Adrenal gland (tissue), 12 donors: ENCODE results near the gene MAP2K1. TPM values are rescaled to one million over a fixed set of nuclear protein-coding genes. Genes with fewer than 3 reads are reported as not detected.
"Not testable (repeated sequence)": the region's sequence is repeated elsewhere in the genome, so short reads cannot be mapped to it uniquely, and the experiment has no call there.

Experiments
- DNase-seq, 7 donors: peaks; one replicate each; pipeline ENCODE4 v3.0.0-alpha.2; 2019 to 2020
- H3K27ac ChIP-seq, 5 donors: fragments of 200-600 bp; sonication (generic) in 4 of 5; 1 replicate in 3 of 5; 2 replicates in 2 of 5; pipeline versions ENCODE4 v1.5.1 to v1.8.0; 2016 to 2020; ENCODE audit warnings: mild to moderate bottlenecking in 1 of 5
- H3K27me3 ChIP-seq: fragments of 200-600 bp; 2 replicates; pipeline ENCODE4 v1.8.0; 2021
- H3K36me3 ChIP-seq, 2 donors: fragments of 200-600 bp; replicated peaks in 1 of 2; 1 replicate in 1 of 2; 2 replicates in 1 of 2; pipeline versions ENCODE4 v1.5.1 to v1.8.0; 2018 to 2022
- H3K4me1 ChIP-seq, 2 donors: fragments of 200-600 bp; replicated peaks in 1 of 2; 1 replicate in 1 of 2; 2 replicates in 1 of 2; pipeline versions ENCODE4 v1.5.1 to v1.8.0; 2018 to 2021
- H3K4me3 ChIP-seq, 4 donors: fragments of 200-600 bp; sonication (generic) in 3 of 4; one replicate each; pipeline ENCODE4 v1.5.1; 2016 to 2018
- H3K9me3 ChIP-seq, 3 donors: fragments of 200-600 bp; sonication (generic) in 1 of 3; replicated peaks in 1 of 3; 1 replicate in 2 of 3; 2 replicates in 1 of 3; pipeline versions ENCODE4 v1.5.1 to v1.8.0; 2016 to 2021
- POLR2A ChIP-seq, 2 donors: fragments of 450-650 bp; IDR thresholded peaks; one replicate each; pipeline ENCODE4 v1.6.1; 2017; ENCODE audit warnings: antibody characterized with exemption in 2 of 2, mild to moderate bottlenecking in 2 of 2, moderate library complexity in 1 of 2
- WGBS, 4 donors: extraction: QIAGEN DNeasy Blood & Tissue Kit in 2 of 4; methylation state at CpG; one replicate each; pipeline versions ENCODE4 v1.1.5 to v1.1.7; 2013 to 2017; 5-methylcytosine and 5-hydroxymethylcytosine counted together
- intact Hi-C, 2 donors: fragments of 100-400 bp; cut with DNase I; formaldehyde crosslinking; loops; one replicate each; pipeline versions ENCODE4 v1.14.1 to v1.15.0; 2022 to 2023
- polyA plus RNA-seq, 3 donors: library from polyadenylated mRNA; stranded (reverse); fragments of 200-250 nt in 2 of 3; fragments of 350-450 nt in 1 of 3; fragmentation: Illumina TruSeq in 1 of 3; extraction: RNeasy Lipid Tissue Mini Kit (QIAGEN cat#74804) in 1 of 3; gene quantifications; one replicate each; pipeline ENCODE4 v1.2.3, GENCODE V29; 2013 to 2014
- total RNA-seq, 9 donors: library from RNA; depleted of rRNA in 4 of 9; stranded (reverse); fragments of >200 nt in 4 of 9; fragments of 120-200 nt in 1 of 9; fragmentation: NEBNext Ultra II Directional in 1 of 9; extraction: Animal tissue kit (Norgen Biotek cat#: 25700) in 1 of 9; gene quantifications; one replicate each; pipeline versions ENCODE4 v1.1.0 to v1.2.4, GENCODE V29; 2013 to 2023
- TF ChIP-seq, protein P1 (sequence below), 6 experiments: fragments of 450-650 bp in 4 of 6; fragments of 200-600 bp in 2 of 6; sonication (generic) in 1 of 6; IDR thresholded peaks; 1 replicate in 5 of 6; 2 replicates in 1 of 6; pipeline versions ENCODE4 v1.5.1 to v1.8.0; 2016 to 2021; ENCODE audit warnings: antibody characterized with exemption in 6 of 6, mild to moderate bottlenecking in 2 of 6, moderate library complexity in 1 of 6
- donor health status: healthy with polysubstance abuse.
- donor health status: Bipolar disorder and iron deficiency.
- donor health status: DM: yes; HTN: yes; CAD: no.
- donor health status: DM: no; HTN: no; CAD: no.
- donor health status: DM: no; HTN: no; CAD: no.
- donor health status: DM: yes; HTN: yes; CAD: no.

The MAP2K1 gene
- total and polyA plus RNA-seq, 12 donors = 14.0 to 60.0 (median 45.9) TPM

- no peak for DNase-seq
- H3K4me3 ChIP-seq = no peak overlapping the region
- intact Hi-C loops = no loop called here
- no peaks in the 10 kb centered on the region for H3K9me3 ChIP-seq
- TF ChIP-seq POLR2A (IDR thresholded peaks at IDR 0.05) = no peak
- TF ChIP-seq, protein P1, sequence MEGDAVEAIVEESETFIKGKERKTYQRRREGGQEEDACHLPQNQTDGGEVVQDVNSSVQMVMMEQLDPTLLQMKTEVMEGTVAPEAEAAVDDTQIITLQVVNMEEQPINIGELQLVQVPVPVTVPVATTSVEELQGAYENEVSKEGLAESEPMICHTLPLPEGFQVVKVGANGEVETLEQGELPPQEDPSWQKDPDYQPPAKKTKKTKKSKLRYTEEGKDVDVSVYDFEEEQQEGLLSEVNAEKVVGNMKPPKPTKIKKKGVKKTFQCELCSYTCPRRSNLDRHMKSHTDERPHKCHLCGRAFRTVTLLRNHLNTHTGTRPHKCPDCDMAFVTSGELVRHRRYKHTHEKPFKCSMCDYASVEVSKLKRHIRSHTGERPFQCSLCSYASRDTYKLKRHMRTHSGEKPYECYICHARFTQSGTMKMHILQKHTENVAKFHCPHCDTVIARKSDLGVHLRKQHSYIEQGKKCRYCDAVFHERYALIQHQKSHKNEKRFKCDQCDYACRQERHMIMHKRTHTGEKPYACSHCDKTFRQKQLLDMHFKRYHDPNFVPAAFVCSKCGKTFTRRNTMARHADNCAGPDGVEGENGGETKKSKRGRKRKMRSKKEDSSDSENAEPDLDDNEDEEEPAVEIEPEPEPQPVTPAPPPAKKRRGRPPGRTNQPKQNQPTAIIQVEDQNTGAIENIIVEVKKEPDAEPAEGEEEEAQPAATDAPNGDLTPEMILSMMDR (IDR thresholded peaks at IDR 0.05) = no peak
- H3K4me1 ChIP-seq = peaks cover 4 to 15% of the 10 kb centered on the region in 2 donors
- H3K27ac ChIP-seq = no peak overlapping the region
- WGBS, 4 donors = 61 to 71% (median 63%) methylated on average over 3 of the region's 3 CpGs
- H3K36me3 ChIP-seq = no peaks in the 10 kb centered on the region
- H3K27me3 ChIP-seq = no peaks in the 10 kb centered on the region
These were observed 69.5 kb downstream of the MAP2K1 start for GRCh38 chr15:66456211-66456610.

DNA sequence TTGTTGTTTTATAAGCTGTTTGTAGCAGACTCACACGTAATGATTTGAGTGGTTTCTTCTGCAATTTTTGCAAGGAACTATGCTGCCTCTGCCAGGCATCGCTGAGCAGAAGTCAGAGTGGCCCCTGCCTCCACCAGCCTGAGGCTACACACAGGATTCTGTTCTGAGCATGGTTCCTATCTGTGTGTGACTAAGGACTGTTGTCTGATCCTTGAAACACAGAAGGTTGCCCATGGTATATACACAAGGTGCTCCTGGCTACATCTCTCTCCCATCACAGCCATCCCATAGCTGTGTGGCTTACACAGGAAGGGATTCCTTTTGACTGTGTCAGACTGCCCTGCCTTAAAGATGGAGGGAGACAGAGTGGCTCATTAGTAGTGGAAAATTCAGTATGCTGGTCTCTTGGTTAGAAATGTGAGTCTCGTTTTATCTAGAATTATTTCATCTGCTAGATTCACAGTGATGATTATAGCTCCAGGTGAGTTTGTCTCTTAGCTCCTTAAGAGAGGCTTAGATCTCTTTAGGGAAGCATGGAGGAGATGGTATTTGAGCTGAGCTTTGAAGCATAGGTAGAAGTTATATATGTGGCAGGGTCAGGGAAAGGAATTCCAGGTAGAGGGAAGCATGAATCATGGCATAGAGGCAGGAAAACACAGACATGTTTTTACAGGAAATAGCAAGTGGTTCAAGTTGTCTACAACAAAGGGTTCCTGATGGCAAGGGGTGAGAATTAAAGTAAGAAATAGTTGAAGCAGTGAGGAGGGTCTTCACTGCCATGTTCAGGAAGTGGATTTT lies 73.3 kb downstream of the MAP2K1 start:
- intact Hi-C loops = no loop called here
- TF ChIP-seq, protein P1 (IDR thresholded peaks at IDR 0.05) = no peak
- no peak for TF ChIP-seq POLR2A (IDR thresholded peaks at IDR 0.05)
- Histone ChIP-seq H3K27me3 (no peaks in the 10 kb centered on the region), H3K36me3 (no peaks in the 10 kb centered on the region), H3K9me3 (no peaks in the 10 kb centered on the region), H3K27ac (no peak overlapping the region), H3K4me1 (no peaks in the 10 kb centered on the region), H3K4me3 (no peak overlapping the region)
- DNase-seq = no peak
- 83 to 89% (median 84%) methylated on average over 3 of the region's 3 CpGs for WGBS, 4 donors

GRCh38 chr15:66461294-66461693 lies 74.6 kb downstream of the MAP2K1 start:
- H3K27ac ChIP-seq, H3K9me3 ChIP-seq, H3K27me3 ChIP-seq, H3K4me1 ChIP-seq, H3K4me3 ChIP-seq, DNase-seq, H3K36me3 ChIP-seq, intact Hi-C loops: not testable (repeated sequence)
- WGBS, 4 donors = 94 to 98% (median 96%) methylated on average over 6 of the region's 6 CpGs

DNA sequence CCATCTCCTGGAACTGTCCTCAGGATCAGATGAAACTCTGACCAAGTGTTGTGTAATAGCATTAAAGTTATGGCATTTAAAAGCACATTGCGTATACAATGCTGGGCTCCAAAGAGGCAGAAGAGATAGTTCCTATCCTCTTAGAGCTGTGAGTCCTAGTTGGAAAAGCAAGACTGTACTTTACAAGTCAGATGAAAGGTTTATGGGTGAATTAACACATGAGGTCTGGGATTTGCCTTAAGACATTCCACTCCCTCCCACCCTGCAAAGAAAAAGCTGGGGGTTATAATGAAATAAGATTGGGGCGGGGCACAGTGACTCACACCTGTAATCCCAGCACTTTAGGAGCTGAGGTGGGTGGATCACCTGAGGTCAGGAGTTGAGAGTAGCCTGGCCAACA lies 75.2 kb downstream of the MAP2K1 start:
- Histone ChIP-seq H3K27me3 (no peaks in the 10 kb centered on the region), H3K4me1 (no peaks in the 10 kb centered on the region), H3K4me3 (no peak overlapping the region), H3K27ac (no peak overlapping the region), H3K36me3 (no peaks in the 10 kb centered on the region), H3K9me3 (no peaks in the 10 kb centered on the region)
- intact Hi-C loops = no loop called here
- TF ChIP-seq, protein P1 (IDR thresholded peaks at IDR 0.05) = no peak
- TF ChIP-seq POLR2A (IDR thresholded peaks at IDR 0.05) = no peak
- 95 to 97% (median 97%) methylated on average over 2 of the region's 2 CpGs for WGBS, 4 donors
- no peak for DNase-seq

DNA sequence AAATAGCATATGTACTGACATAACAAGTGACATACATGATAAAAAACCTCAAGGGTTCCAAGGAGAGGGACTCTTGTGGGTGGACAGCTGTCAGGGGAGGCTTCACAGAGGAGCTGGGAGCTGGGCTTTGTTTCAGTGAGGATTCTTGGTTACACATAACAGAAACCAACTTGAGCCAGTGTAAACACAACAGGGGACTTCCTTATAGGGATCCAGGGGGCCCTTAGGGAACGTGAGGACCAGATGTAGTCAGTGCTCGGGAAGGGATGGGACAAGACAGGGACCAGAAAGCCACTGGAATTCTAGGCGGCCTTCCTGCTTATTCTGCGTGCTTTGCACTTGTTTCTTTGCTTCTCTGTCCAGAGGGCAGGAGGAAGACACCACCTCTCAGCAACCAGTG lies 75.9 kb downstream of the MAP2K1 start:
- DNase-seq = no peak
- WGBS, 4 donors = 78 to 91% (median 82%) methylated on average over 4 of the region's 4 CpGs
- intact Hi-C loops = no loop called here

GRCh38 chr15:66465294-66465693 lies 78.6 kb downstream of the MAP2K1 start:
- H3K4me1 ChIP-seq, H3K9me3 ChIP-seq, H3K27me3 ChIP-seq, H3K27ac ChIP-seq, DNase-seq, H3K36me3 ChIP-seq, H3K4me3 ChIP-seq, intact Hi-C loops: not testable (repeated sequence)
- WGBS, 4 donors = 94 to 98% (median 96%) methylated on average over 6 of the region's 6 CpGs

More for the DNA sequence above, 75.9 kb downstream of the MAP2K1 start:
- no peaks in the 10 kb centered on the region for H3K4me1 ChIP-seq
- no peaks in the 10 kb centered on the region for H3K36me3 ChIP-seq
- no peak overlapping the region for H3K27ac ChIP-seq
- H3K27me3 ChIP-seq = no peaks in the 10 kb centered on the region
- TF ChIP-seq, protein P1 (IDR thresholded peaks at IDR 0.05) = no peak
- TF ChIP-seq POLR2A (IDR thresholded peaks at IDR 0.05) = no peak
- no peak overlapping the region for H3K4me3 ChIP-seq
- no peaks in the 10 kb centered on the region for H3K9me3 ChIP-seq
